Measurements from ENCODE around the gene COPS6.

Gene COPS6

GRCh38 chr7:100093498-100093897, 4.7 kb downstream of the COPS6 start:
- H3K4me3 ChIP-seq: no peak overlapping the region
- peak overlapping the region in 4 of 11 experiments; percentile 23 to 40 (median 28); a peak in 6 of 22 replicates for H3K9ac ChIP-seq
- H3K9me3 ChIP-seq (replicated peaks in 1 of 11): no peaks in the 10 kb centered on the region
- TF ChIP-seq Cebpa-rat (IDR thresholded peaks at IDR 0.05): no peak
- H3K36me3 ChIP-seq: peaks cover 80 to 87% (median 85%) of the 10 kb centered on the region in 11 experiments
- H3K4me2 ChIP-seq: no peak overlapping the region
- peaks cover 0 to 78% (median 72%) of the 10 kb centered on the region in 11 experiments; a peak in 19 of 22 replicates for H4K20me1 ChIP-seq
- H3K4me1 ChIP-seq: peaks cover 26 to 55% (median 36%) of the 10 kb centered on the region in 10 experiments
- no peaks in the 10 kb centered on the region for H3K27me3 ChIP-seq
- H3K27ac ChIP-seq: no peak overlapping the region; a peak in 1 of 22 replicates

GRCh38 chr7:100093925-100094486, 5.2 kb downstream of the COPS6 start:
- Histone ChIP-seq H3K27ac (no peak overlapping the region; a peak in 1 of 22 replicates), H3K4me3 (no peak overlapping the region), H3K9ac (peak overlapping the region in 6 of 11 experiments; percentile 8 to 40 (median 21); a peak in 5 of 22 replicates)

GRCh38 chr7:100095289-100095688, 6.5 kb downstream of the COPS6 start:
- peak overlapping the region in 6 of 11 experiments; percentile 8 to 44 (median 31); a peak in 6 of 22 replicates for H3K9ac ChIP-seq
- H3K9me3 ChIP-seq (replicated peaks in 1 of 11): no peaks in the 10 kb centered on the region
- H3K4me1 ChIP-seq: peaks cover 28 to 56% (median 37%) of the 10 kb centered on the region in 10 experiments
- peaks cover 92 to 99% (median 97%) of the 10 kb centered on the region in 11 experiments for H3K36me3 ChIP-seq
- no peaks in the 10 kb centered on the region for H3K27me3 ChIP-seq
- no peak overlapping the region for H3K4me2 ChIP-seq
- no peak overlapping the region for H3K27ac ChIP-seq
- peaks cover 0 to 95% (median 88%) of the 10 kb centered on the region in 11 experiments; a peak in 19 of 22 replicates for H4K20me1 ChIP-seq
- no peak overlapping the region for H3K4me3 ChIP-seq
- TF ChIP-seq Cebpa-rat (IDR thresholded peaks at IDR 0.05): no peak

More at GRCh38 chr7:100093925-100094486, 5.2 kb downstream of the COPS6 start:
- no peak overlapping the region for H3K4me2 ChIP-seq
- peaks cover 30 to 59% (median 39%) of the 10 kb centered on the region in 10 experiments; a peak in 19 of 20 replicates for H3K4me1 ChIP-seq
- no peaks in the 10 kb centered on the region for H3K9me3 ChIP-seq (replicated peaks in 1 of 11)
- no peak for TF ChIP-seq Cebpa-rat (IDR thresholded peaks at IDR 0.05)
- H3K36me3 ChIP-seq: peaks cover 85 to 92% (median 90%) of the 10 kb centered on the region in 11 experiments
- no peaks in the 10 kb centered on the region for H3K27me3 ChIP-seq
- H4K20me1 ChIP-seq: peaks cover 0 to 83% (median 77%) of the 10 kb centered on the region in 11 experiments; a peak in 19 of 22 replicates

- H3K9ac ChIP-seq: peak overlapping the region in 9 of 11 experiments; percentile 8 to 44 (median 25); a peak in 9 of 22 replicates
- peaks cover 88 to 95% (median 93%) of the 10 kb centered on the region in 11 experiments for H3K36me3 ChIP-seq
- no peak for TF ChIP-seq Cebpa-rat (IDR thresholded peaks at IDR 0.05)
- no peak overlapping the region for H3K27ac ChIP-seq
- peaks cover 0 to 95% (median 88%) of the 10 kb centered on the region in 11 experiments; a peak in 19 of 22 replicates for H4K20me1 ChIP-seq
- no peaks in the 10 kb centered on the region for H3K9me3 ChIP-seq (replicated peaks in 1 of 11)
- no peak overlapping the region for H3K4me2 ChIP-seq
- no peak overlapping the region for H3K4me3 ChIP-seq
- peaks cover 24 to 52% (median 34%) of the 10 kb centered on the region in 10 experiments for H3K4me1 ChIP-seq
- no peaks in the 10 kb centered on the region for H3K27me3 ChIP-seq
These were observed 6.9 kb downstream of the COPS6 start for GRCh38 chr7:100095704-100096103.

GRCh38 chr7:100098913-100099312, 10.1 kb downstream of the COPS6 start:
- H3K27ac ChIP-seq: peak overlapping the region in 10 of 11 experiments; percentile 79 to 99 (median 96); a peak in 17 of 22 replicates
- H3K9me3 ChIP-seq (replicated peaks in 1 of 11): no peaks in the 10 kb centered on the region
- no peak for TF ChIP-seq Cebpa-rat (IDR thresholded peaks at IDR 0.05)
- peak overlapping the region; percentile 86 to 99 (median 92) for H3K4me2 ChIP-seq
- no peaks in the 10 kb centered on the region for H3K27me3 ChIP-seq
- H4K20me1 ChIP-seq: peaks cover 0 to 65% (median 62%) of the 10 kb centered on the region in 11 experiments; a peak in 18 of 22 replicates
- peak overlapping the region; percentile 78 to 99 (median 97); a peak in 20 of 22 replicates for H3K9ac ChIP-seq
- H3K36me3 ChIP-seq: peaks cover 61 to 75% (median 70%) of the 10 kb centered on the region in 11 experiments
- peaks cover 28 to 60% (median 45%) of the 10 kb centered on the region in 10 experiments for H3K4me1 ChIP-seq
- H3K4me3 ChIP-seq: peak overlapping the region in 9 of 10 experiments; percentile 80 to 97 (median 87); a peak in 18 of 20 replicates

GRCh38 chr7:100099452-100099851, 10.7 kb downstream of the COPS6 start:
- no peaks in the 10 kb centered on the region for H3K9me3 ChIP-seq (replicated peaks in 1 of 11)
- peak overlapping the region; percentile 78 to 99 (median 97) for H3K9ac ChIP-seq
- no peak for TF ChIP-seq Cebpa-rat (IDR thresholded peaks at IDR 0.05)
- peak overlapping the region in 10 of 11 experiments; percentile 79 to 99 (median 96); a peak in 20 of 22 replicates for H3K27ac ChIP-seq
- peaks cover 28 to 61% (median 47%) of the 10 kb centered on the region in 10 experiments for H3K4me1 ChIP-seq
- peak overlapping the region; percentile 86 to 99 (median 92) for H3K4me2 ChIP-seq
- H3K4me3 ChIP-seq: peak overlapping the region; percentile 77 to 97 (median 86)
- H3K27me3 ChIP-seq: no peaks in the 10 kb centered on the region
- peaks cover 61 to 75% (median 70%) of the 10 kb centered on the region in 11 experiments for H3K36me3 ChIP-seq
- peaks cover 0 to 60% (median 56%) of the 10 kb centered on the region in 11 experiments; a peak in 18 of 22 replicates for H4K20me1 ChIP-seq

- TF ChIP-seq Cebpa-rat (IDR thresholded peaks at IDR 0.05): no peak
These were observed 11.7 kb downstream of the COPS6 start for GRCh38 chr7:100100420-100101015.

GRCh38 chr7:100101016-100101862, 12.5 kb downstream of the COPS6 start, which contains the start of the genes AP4M1 and MCM7:
Gene AP4M1, plus strand, starts transcription at chr7:100101643. Its CDS starts 72 bp downstream, at chr7:100101715.
Gene MCM7, minus strand, starts transcription at chr7:100101397. Its CDS starts 103 bp downstream, at chr7:100101294.
- Histone ChIP-seq H3K27me3 (no peaks in the 10 kb centered on the region), H3K27ac (peak within 1 kb of the TSS; percentile 65 to 99 (median 96)), H3K4me1 (peaks cover 28 to 59% (median 47%) of the 10 kb centered on the region in 10 experiments), H3K9ac (peak within 1 kb of the TSS; percentile 79 to 99 (median 97)), H3K9me3 (replicated peaks in 1 of 11) (no peaks in the 10 kb centered on the region), H3K36me3 (peaks cover 61 to 75% (median 69%) of the 10 kb centered on the region in 11 experiments), H4K20me1 (peaks cover 0 to 44% (median 38%) of the 10 kb centered on the region in 11 experiments; a peak in 17 of 22 replicates), H3K4me3 (peak within 1 kb of the TSS; percentile 77 to 97 (median 86)), H3K4me2 (peak within 1 kb of the TSS; percentile 87 to 99 (median 94))
- no peak for TF ChIP-seq Cebpa-rat (IDR thresholded peaks at IDR 0.05)

More at GRCh38 chr7:100100420-100101015, 11.7 kb downstream of the COPS6 start:
- Histone ChIP-seq H3K4me1 (peaks cover 28 to 59% (median 48%) of the 10 kb centered on the region in 10 experiments), H3K27me3 (no peaks in the 10 kb centered on the region), H3K4me3 (peak overlapping the region; percentile 77 to 97 (median 86)), H3K36me3 (peaks cover 61 to 75% (median 69%) of the 10 kb centered on the region in 11 experiments), H3K9ac (peak overlapping the region; percentile 78 to 99 (median 97)), H3K4me2 (peak overlapping the region; percentile 86 to 99 (median 92)), H3K27ac (peak overlapping the region; percentile 45 to 99 (median 96); a peak in 21 of 22 replicates), H4K20me1 (peaks cover 0 to 49% (median 45%) of the 10 kb centered on the region in 11 experiments; a peak in 18 of 22 replicates), H3K9me3 (replicated peaks in 1 of 11) (no peaks in the 10 kb centered on the region)
